Endothelial cell of umbilical vein (primary cell): ENCODE measurements around the gene ADH1C. TPM values are rescaled to one million over a fixed set of nuclear protein-coding genes. Genes with fewer than 3 reads are reported as not detected.

ENCODE experiments used
- BruUV-seq: library from RNA; stranded (reverse); fragments of 400-500 nt; replicated peaks from 2 replicates; lab custom pipeline; 2021; lab: Mats Ljungman, UMichigan
- CTCF ChIA-PET: fragments of 300-600, 350-600 bp; sonication (Branson Sonifier 250); formaldehyde crosslinking; loops from one replicate; lab custom pipeline; 2021; ENCODE audit warnings: antibody characterized with exemption, inconsistent platforms; lab: Charles Lee
- POLR2A ChIA-PET: fragments of 300-600, 350-600 bp; sonication (Branson Sonifier 250); formaldehyde crosslinking; loops from one replicate; lab custom pipeline; 2021; ENCODE audit warnings: antibody characterized with exemption, inconsistent platforms; lab: Charles Lee
- DNase-seq: peaks from one replicate; pipeline ENCODE4 v3.0.0-alpha.2; 2011; ENCODE audit warnings: low read depth, low spot score
- FAIRE-seq: peaks from 2 replicates; lab custom pipeline; 2011; peaks lifted over from hg19 to GRCh38; lab: Jason Lieb, UNC
- H2AFZ ChIP-seq: 2 replicates; pipeline ENCODE4 v1.6.0; 2012; ENCODE audit warnings: low read depth, low read length, control low read depth, inconsistent platforms
- H3K27ac ChIP-seq: 2 replicates; pipeline ENCODE4 v1.5.1; 2011; ENCODE audit warnings: low read depth, mild to moderate bottlenecking, control low read depth, low read length, moderate library complexity; ENCODE audit not compliant: insufficient read depth
- H3K27me3 ChIP-seq, 2 experiments: 2 replicates each; pipeline versions ENCODE4 v1.6.0 to v1.6.1; 2011; ENCODE audit warnings: low read length in 2 of 2, mixed read lengths in 1 of 2; ENCODE audit not compliant: control insufficient read depth in 2 of 2, insufficient read depth in 2 of 2
- H3K36me3 ChIP-seq, 2 experiments: 2 replicates in 1 of 2; 3 replicates in 1 of 2; pipeline ENCODE4 v1.5.1; 2011; ENCODE audit warnings: low read length in 2 of 2, mild to moderate bottlenecking in 1 of 2, moderate library complexity in 1 of 2; ENCODE audit not compliant: control insufficient read depth in 2 of 2, insufficient read depth in 2 of 2; ENCODE audit errors: extremely low read depth in 1 of 2
- H3K4me1 ChIP-seq: 3 replicates; pipeline ENCODE4 v1.5.1; 2011; ENCODE audit warnings: mild to moderate bottlenecking, low read length; ENCODE audit not compliant: control insufficient read depth, insufficient read depth; ENCODE audit errors: extremely low read depth
- H3K4me2 ChIP-seq: 2 replicates; pipeline ENCODE4 v1.6.1; 2011; ENCODE audit warnings: low read length, control low read depth, mixed read lengths; ENCODE audit not compliant: insufficient read depth
- H3K4me3 ChIP-seq, 3 experiments: fragments of 200-600 bp in 1 of 3; sonication (generic), shearing (Covaris generic) in 1 of 3; replicated peaks in 1 of 3; 2 replicates each; pipeline ENCODE4 v1.5.1; 2011 to 2016; ENCODE audit warnings: control low read depth in 3 of 3, low read length in 3 of 3, mild to moderate bottlenecking in 2 of 3, inconsistent platforms in 1 of 3, low read depth in 1 of 3, moderate library complexity in 1 of 3; ENCODE audit not compliant: insufficient read depth in 1 of 3
- H3K79me2 ChIP-seq: 2 replicates; pipeline ENCODE4 v1.6.0; 2012; ENCODE audit warnings: low read length, inconsistent platforms; ENCODE audit not compliant: control insufficient read depth, insufficient read depth
- H3K9ac ChIP-seq: replicated peaks from 2 replicates; pipeline ENCODE3; 2011; ENCODE audit warnings: low read length, control low read depth; ENCODE audit not compliant: insufficient read depth; ENCODE audit errors: extremely low read depth
- H3K9me1 ChIP-seq: replicated peaks from 3 replicates; pipeline ENCODE4 v1.6.0; 2011; ENCODE audit warnings: mild to moderate bottlenecking, low read length; ENCODE audit not compliant: control insufficient read depth, insufficient read depth; ENCODE audit errors: extremely low read depth
- H3K9me3 ChIP-seq: replicated peaks from 2 replicates; pipeline ENCODE4 v1.5.1; 2012; ENCODE audit warnings: low read length, inconsistent platforms; ENCODE audit not compliant: control insufficient read depth, insufficient read depth
- H4K20me1 ChIP-seq: replicated peaks from 2 replicates; pipeline ENCODE3; 2011; ENCODE audit warnings: mild to moderate bottlenecking, low read length; ENCODE audit not compliant: control insufficient read depth, insufficient read depth; ENCODE audit errors: extremely low read depth
- CTCF ChIP-seq, 2 donors: IDR thresholded peaks; 1 replicate in 1 of 2; 2 replicates in 1 of 2; pipeline ENCODE4 v1.5.1; 2011; ENCODE audit warnings: low read length in 2 of 2, mild to moderate bottlenecking in 2 of 2, moderate library complexity in 2 of 2, control low read depth in 1 of 2, inconsistent platforms in 1 of 2, low read depth in 1 of 2; ENCODE audit not compliant: insufficient read depth in 1 of 2; ENCODE audit errors: extremely low read depth in 1 of 2
- EZH2 ChIP-seq: IDR thresholded peaks from 2 replicates; pipeline ENCODE4 v1.6.1; 2012; ENCODE audit warnings: borderline replicate concordance, low read depth, mild to moderate bottlenecking, moderate library complexity, low read length, inconsistent platforms; ENCODE audit not compliant: severe bottlenecking
- FOS ChIP-seq: IDR thresholded peaks from 2 replicates; pipeline ENCODE4 v1.6.1; 2011; ENCODE audit warnings: mild to moderate bottlenecking, low read length, moderate library complexity, borderline replicate concordance; ENCODE audit not compliant: insufficient read depth
- GATA2 ChIP-seq: IDR thresholded peaks from 2 replicates; pipeline ENCODE4 v1.7.0; 2011; ENCODE audit warnings: low read depth, mild to moderate bottlenecking, moderate library complexity, mixed read lengths, low read length; ENCODE audit not compliant: insufficient read length, insufficient read depth
- JUN ChIP-seq: IDR thresholded peaks from 2 replicates; pipeline ENCODE4 v1.6.1; 2011; ENCODE audit warnings: borderline replicate concordance, low read depth; ENCODE audit not compliant: insufficient read length, insufficient read depth
- MYC ChIP-seq: IDR thresholded peaks from one replicate; pipeline ENCODE4 v1.6.1; 2011; ENCODE audit warnings: mild to moderate bottlenecking, low read depth, low read length
- POLR2A ChIP-seq: IDR thresholded peaks from 2 replicates; pipeline ENCODE4 v1.6.1; 2012; ENCODE audit warnings: low read depth, mild to moderate bottlenecking, control low read depth, low read length
- POLR2AphosphoS5 ChIP-seq: IDR thresholded peaks from 2 replicates; pipeline ENCODE4 v1.6.1; 2012; ENCODE audit warnings: low read depth, mild to moderate bottlenecking, control low read depth, low read length, moderate library complexity; ENCODE audit not compliant: insufficient read depth
- dilution Hi-C: fragments of 300-500 bp; cut with MboI; formaldehyde crosslinking; loops from one replicate; pipeline ENCODE4 v1.15.0; 2019; ENCODE audit warnings: low sequenced_read_pairs; ENCODE audit not compliant: extremely low pct_ligation_motif_present
- intact Hi-C: fragments of 100-400 bp; cut with micrococcal nuclease; formaldehyde crosslinking; loops from one replicate; pipeline ENCODE4 v1.10.0; 2022
- polyA plus RNA-seq, 4 experiments: library from polyadenylated mRNA; depleted of rRNA in 3 of 4; stranded (reverse) in 3 of 4; unstranded in 1 of 4; fragments of >200 nt; gene quantifications; 2 replicates each; pipeline versions ENCODE4 v1.2.1 to v1.2.3, GENCODE V29; 2011 to 2012; ENCODE audit warnings: missing spikeins in 1 of 4
- total RNA-seq: library from RNA; stranded (reverse); gene quantifications from 2 replicates; pipeline ENCODE4 v1.2.3, GENCODE V29; 2021
- TF ChIP-seq, protein P1 (sequence below): IDR thresholded peaks from 2 replicates; pipeline ENCODE4 v1.6.1; 2011; ENCODE audit not compliant: insufficient read depth, insufficient read length

ADH1C gene
- total and polyA plus RNA-seq, 2 donors (not counting 3 experiments of a cell fraction or from before 2014, with no cell fraction given) = not detected

DNA sequence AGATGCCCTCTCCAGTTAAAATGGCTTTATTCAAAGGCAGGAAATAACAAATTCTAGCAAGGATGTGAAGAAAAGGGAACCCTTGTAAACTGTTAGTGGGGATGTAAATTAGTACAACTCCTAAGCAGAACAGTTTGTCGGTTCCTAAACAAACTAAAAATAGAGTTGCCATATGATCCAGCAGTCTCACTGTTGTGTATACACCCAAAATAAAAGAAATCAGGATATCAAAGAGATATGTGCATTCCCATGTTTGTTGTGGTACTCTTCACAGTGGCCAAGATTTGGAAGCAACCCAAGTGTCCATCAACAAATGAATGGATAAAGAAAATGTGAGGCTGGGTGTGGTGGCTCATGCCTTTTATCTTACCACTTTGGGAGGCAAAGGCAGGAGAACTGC lies 46.5 kb upstream of the ADH1C start:
- Histone ChIP-seq H3K9me3 (no peaks in the 10 kb centered on the region), H3K4me3 (no peak overlapping the region), H3K4me2 (no peak overlapping the region), H3K27me3 (peaks cover 7 to 8% of the 10 kb centered on the region in 2 experiments), H3K79me2 (no peaks in the 10 kb centered on the region), H3K9me1 (no peaks in the 10 kb centered on the region), H3K36me3 (no peaks in the 10 kb centered on the region), H4K20me1 (no peaks in the 10 kb centered on the region), H2AFZ (no peak overlapping the region), H3K27ac (no peak overlapping the region), H3K9ac (no peak overlapping the region), H3K4me1 (no peaks in the 10 kb centered on the region)
- no TSS peak for BruUV-seq
- FAIRE-seq (no peak), DNase-seq (no peak)
- ChIA-PET POLR2A (no interaction called here), CTCF (no interaction called here)
- TF ChIP-seq GATA2 = no peak
- TF ChIP-seq MYC = no peak
- no peak for TF ChIP-seq CTCF (IDR thresholded peaks at IDR 0.05; ENCODE audit: extremely low read depth in 1 of 2, insufficient read depth in 1 of 2, low read depth in 1 of 2, low read length in 2 of 2)
- no peak for TF ChIP-seq JUN
- TF ChIP-seq FOS = no peak
- TF ChIP-seq, protein P1, sequence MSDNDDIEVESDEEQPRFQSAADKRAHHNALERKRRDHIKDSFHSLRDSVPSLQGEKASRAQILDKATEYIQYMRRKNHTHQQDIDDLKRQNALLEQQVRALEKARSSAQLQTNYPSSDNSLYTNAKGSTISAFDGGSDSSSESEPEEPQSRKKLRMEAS = no peak
- TF ChIP-seq EZH2 = no peak
- TF ChIP-seq POLR2AphosphoS5 = no peak
- TF ChIP-seq POLR2A = no peak
- dilution Hi-C loops (no loop called here), intact Hi-C loops (no loop called here)
